SU-DHL-6 (cell line): ENCODE data around the gene OR56A1.
"Not testable (repeated sequence)": the region's sequence is repeated elsewhere in the genome, so short reads cannot be mapped to it uniquely, and the experiment has no call there.

Experiments
- H2AFZ ChIP-seq: fragments of 200-600 bp; sonication (generic); 2 replicates; pipeline ENCODE4 v1.6.1; 2014; ENCODE audit warnings: low read depth, mild to moderate bottlenecking, moderate library complexity, mixed read lengths, antibody characterized with exemption, low read length; ENCODE audit not compliant: severe bottlenecking
- H3F3A ChIP-seq: fragments of 200-600 bp; shearing (Covaris generic); 2 replicates; pipeline ENCODE4 v1.6.0; 2016; ENCODE audit warnings: antibody characterized with exemption, mild to moderate bottlenecking; ENCODE audit not compliant: insufficient read depth
- H3K27ac ChIP-seq: fragments of 200-600 bp; sonication (generic); 2 replicates; pipeline ENCODE4 v1.5.1; 2016; ENCODE audit warnings: low read depth, mild to moderate bottlenecking, low read length, moderate library complexity, mixed read lengths
- H3K27me3 ChIP-seq: fragments of 200-600 bp; sonication (generic), shearing (Covaris generic); 2 replicates; pipeline ENCODE4 v1.6.0; 2014; ENCODE audit warnings: mild to moderate bottlenecking, low read length
- H3K36me3 ChIP-seq: fragments of 200-600 bp; sonication (generic); 2 replicates; pipeline ENCODE4 v1.6.1; 2014; ENCODE audit warnings: mild to moderate bottlenecking, low read length, mixed read lengths
- H3K4me2 ChIP-seq: fragments of 300-600, 200-600 bp; shearing (Covaris generic), sonication (generic); 2 replicates; pipeline ENCODE4 v1.6.0; 2014; ENCODE audit warnings: low read length, low read depth, mild to moderate bottlenecking; ENCODE audit not compliant: poor library complexity, severe bottlenecking
- H3K4me3 ChIP-seq: fragments of 200-600 bp; sonication (generic); 2 replicates; pipeline ENCODE4 v1.5.1; 2014; ENCODE audit warnings: antibody characterized with exemption, low read length, mild to moderate bottlenecking, mixed read lengths; ENCODE audit not compliant: insufficient read depth, poor library complexity, severe bottlenecking
- H3K79me2 ChIP-seq: fragments of 200-600 bp; sonication (generic); 2 replicates; pipeline ENCODE4 v1.6.1; 2014; ENCODE audit warnings: mild to moderate bottlenecking, low read length, moderate library complexity; ENCODE audit not compliant: insufficient read depth
- H3K9ac ChIP-seq: fragments of 200-600 bp; sonication (generic); 2 replicates; pipeline ENCODE4 v1.7.0; 2014; ENCODE audit warnings: mild to moderate bottlenecking, low read length
- H3K9me2 ChIP-seq: fragments of 200-600 bp; sonication (generic); replicated peaks from 2 replicates; pipeline ENCODE4 v1.6.1; 2014; ENCODE audit warnings: low read length; ENCODE audit not compliant: insufficient read depth
- H3K9me3 ChIP-seq: fragments of 200-600 bp; sonication (generic); 2 replicates; pipeline ENCODE4 v1.6.1; 2014; ENCODE audit warnings: low read length, mixed read lengths; ENCODE audit not compliant: insufficient read depth
- H4K20me1 ChIP-seq: fragments of 200-600 bp; sonication (generic); 2 replicates; pipeline ENCODE4 v1.6.1; 2014; ENCODE audit warnings: low read depth, mild to moderate bottlenecking, antibody characterized with exemption, low read length, moderate library complexity, mixed read lengths
- CTCF ChIP-seq: fragments of 200-600 bp; sonication (generic); IDR thresholded peaks from one replicate; pipeline ENCODE4 v1.5.1; 2017; ENCODE audit warnings: antibody characterized with exemption, mild to moderate bottlenecking, low read length, moderate library complexity; ENCODE audit not compliant: insufficient read depth, poor library complexity, severe bottlenecking
- EZH2phosphoT487 ChIP-seq: fragments of 200-600 bp; sonication (generic), shearing (Covaris generic); conservative IDR thresholded peaks from 2 replicates; pipeline ENCODE4 v1.6.1; 2018; ENCODE audit warnings: mild to moderate bottlenecking, antibody characterized with exemption, low read length, moderate library complexity, mixed read lengths

OR56A1 gene

GRCh38 chr11:6030708-6031405, at the start of gene OR56A1:
Gene OR56A1, minus strand, starts transcription at chr11:6030758. Its CDS starts 3,066 bp downstream, at chr11:6027692.
- Histone ChIP-seq H3K4me3 (no peak within 1 kb of the TSS), H3K9me2 (no peaks in the 10 kb centered on the region), H3K36me3 (no peaks in the 10 kb centered on the region), H2AFZ (no peak within 1 kb of the TSS), H3K9me3 (no peaks in the 10 kb centered on the region), H3K27me3 (no peaks in the 10 kb centered on the region), H3K4me2 (no peak within 1 kb of the TSS), H3K9ac (no peak within 1 kb of the TSS), H3F3A (no peaks in the 10 kb centered on the region), H3K79me2 (no peaks in the 10 kb centered on the region), H3K27ac (no peak within 1 kb of the TSS), H4K20me1 (no peaks in the 10 kb centered on the region)
- TF ChIP-seq CTCF: no peak
- no peak for TF ChIP-seq EZH2phosphoT487

- H3K27me3 ChIP-seq: no peaks in the 10 kb centered on the region
- no peaks in the 10 kb centered on the region for H4K20me1 ChIP-seq
- H3K27ac ChIP-seq: no peak overlapping the region
- H2AFZ ChIP-seq: no peak overlapping the region
- H3K9me3 ChIP-seq: no peaks in the 10 kb centered on the region
- H3F3A ChIP-seq: no peaks in the 10 kb centered on the region
- TF ChIP-seq EZH2phosphoT487: no peak
- no peak for TF ChIP-seq CTCF
- no peaks in the 10 kb centered on the region for H3K79me2 ChIP-seq
- H3K9me2 ChIP-seq: no peaks in the 10 kb centered on the region
- H3K9ac ChIP-seq: no peak overlapping the region
- no peak overlapping the region for H3K4me2 ChIP-seq
- no peak overlapping the region for H3K4me3 ChIP-seq
- H3K36me3 ChIP-seq: no peaks in the 10 kb centered on the region
These were observed 48.9 kb upstream of the OR56A1 start for GRCh38 chr11:6079463-6079862.

GRCh38 chr11:6077723-6078122, 47.2 kb upstream of the OR56A1 start:
- no peak overlapping the region for H3K4me2 ChIP-seq
- no peaks in the 10 kb centered on the region for H3K27me3 ChIP-seq
- no peaks in the 10 kb centered on the region for H3K9me3 ChIP-seq
- no peaks in the 10 kb centered on the region for H4K20me1 ChIP-seq
- H2AFZ ChIP-seq: no peak overlapping the region
- TF ChIP-seq EZH2phosphoT487 (no peak), CTCF (no peak)
- H3F3A ChIP-seq: no peaks in the 10 kb centered on the region
- no peaks in the 10 kb centered on the region for H3K36me3 ChIP-seq
- no peak overlapping the region for H3K4me3 ChIP-seq
- no peak overlapping the region for H3K9ac ChIP-seq
- H3K79me2 ChIP-seq: no peaks in the 10 kb centered on the region
- H3K27ac ChIP-seq: no peak overlapping the region
- no peaks in the 10 kb centered on the region for H3K9me2 ChIP-seq

GRCh38 chr11:6076443-6076842, 45.9 kb upstream of the OR56A1 start:
- H3K79me2 ChIP-seq, H3K9me2 ChIP-seq, H3K4me2 ChIP-seq, H3K36me3 ChIP-seq, H3K4me3 ChIP-seq, H4K20me1 ChIP-seq, H3K9ac ChIP-seq, H3K27me3 ChIP-seq, H3F3A ChIP-seq, H3K27ac ChIP-seq, H3K9me3 ChIP-seq, H2AFZ ChIP-seq: not testable (repeated sequence)
